ENCODE results near the gene SPATS1. TPM values are rescaled to one million over a fixed set of nuclear protein-coding genes. Genes with fewer than 3 reads are reported as not detected.

SPATS1 gene
- total RNA-seq, 1 experiment from 2014 or later = not detected

Other genes with a start within 250 kb of the SPATS1 start
- 82.0 TPM for gene MRPL14, start 215.2 kb upstream of the SPATS1 start, total RNA-seq (2021; ENCODE audit: unreplicated experiment)
- 54.1 TPM for gene TMEM63B, start 215.1 kb upstream of the SPATS1 start, total RNA-seq (2021; ENCODE audit: unreplicated experiment)
- 1.2 TPM for gene CAPN11, start 183.8 kb upstream of the SPATS1 start, total RNA-seq (2021; ENCODE audit: unreplicated experiment)
- 1.8 TPM for gene MYMX, start 125.7 kb upstream of the SPATS1 start, total RNA-seq (2021; ENCODE audit: unreplicated experiment)
- gene SLC29A1, start 119.1 kb upstream of the SPATS1 start, total RNA-seq (2021; ENCODE audit: unreplicated experiment) = 263 TPM
- gene HSP90AB1, start 95.5 kb upstream of the SPATS1 start, total RNA-seq (2021; ENCODE audit: unreplicated experiment) = 1,253 TPM
- gene SLC35B2, start 85.1 kb upstream of the SPATS1 start, total RNA-seq (2021; ENCODE audit: unreplicated experiment) = 105 TPM
- 24.9 TPM for gene NFKBIE, start 77.1 kb upstream of the SPATS1 start, total RNA-seq (2021; ENCODE audit: unreplicated experiment)
- 0.18 TPM for gene TMEM151B, start 72.2 kb upstream of the SPATS1 start, total RNA-seq (2021; ENCODE audit: unreplicated experiment)
- gene AARS2, start 29.3 kb upstream of the SPATS1 start, total RNA-seq (2021; ENCODE audit: unreplicated experiment) = 13.1 TPM
- 23.3 TPM for gene CDC5L, start 45.1 kb downstream of the SPATS1 start, total RNA-seq (2021; ENCODE audit: unreplicated experiment)

All from Panc1 (cell line).